GM20431 (cell line): Measurements from ENCODE around the gene TOLLIP.
"Not testable (repeated sequence)": the region's sequence is repeated elsewhere in the genome, so short reads cannot be mapped to it uniquely, and the experiment has no call there.

Experiments
- in situ Hi-C: fragments of 300-500 bp; cut with MseI, MboI; formaldehyde crosslinking; loops from one replicate; pipeline ENCODE4 v1.15.0; 2020; ENCODE audit warnings: low sequenced_read_pairs; ENCODE audit not compliant: unreplicated experiment

Gene TOLLIP

GRCh38 chr11:1344056-1344635 is 34.7 kb upstream of the TOLLIP start:
- in situ Hi-C loops, result no loop called here

GRCh38 chr11:1343391-1344055 is 34.1 kb upstream of the TOLLIP start:
- in situ Hi-C loops, result no loop called here

GRCh38 chr11:1342946-1343345 is 33.5 kb upstream of the TOLLIP start:
- in situ Hi-C loops, result no loop called here

GRCh38 chr11:1341928-1342524 is 32.6 kb upstream of the TOLLIP start:
- in situ Hi-C loops, result no loop called here

- in situ Hi-C loops, result not testable (repeated sequence)
Observed at GRCh38 chr11:1341226-1341625, 31.8 kb upstream of the TOLLIP start.

GRCh38 chr11:1340111-1340510 is 30.7 kb upstream of the TOLLIP start:
- in situ Hi-C loops, result no loop called here

- in situ Hi-C loops, result no loop called here
Observed at GRCh38 chr11:1339066-1339675, 29.7 kb upstream of the TOLLIP start.

GRCh38 chr11:1338201-1339065 is 29.0 kb upstream of the TOLLIP start:
- in situ Hi-C loops, result no loop called here

GRCh38 chr11:1337647-1338007 is 28.2 kb upstream of the TOLLIP start:
- in situ Hi-C loops, result no loop called here

- in situ Hi-C loops, result no loop called here
Observed at GRCh38 chr11:1336836-1337646, 27.6 kb upstream of the TOLLIP start.

- in situ Hi-C loops, result no loop called here
Observed at GRCh38 chr11:1335811-1336761, 26.7 kb upstream of the TOLLIP start.

- in situ Hi-C loops, result no loop called here
Observed at GRCh38 chr11:1335264-1335810, 25.9 kb upstream of the TOLLIP start.

- in situ Hi-C loops, result no loop called here
Observed at GRCh38 chr11:1333860-1334259, 24.4 kb upstream of the TOLLIP start.

GRCh38 chr11:1333091-1333772 is 23.8 kb upstream of the TOLLIP start:
- in situ Hi-C loops, result no loop called here

GRCh38 chr11:1330473-1330872 is 21.0 kb upstream of the TOLLIP start:
- in situ Hi-C loops, result no loop called here

- in situ Hi-C loops, result no loop called here
Observed at GRCh38 chr11:1327064-1327460, 17.6 kb upstream of the TOLLIP start.

GRCh38 chr11:1326435-1327063 is 17.1 kb upstream of the TOLLIP start:
- in situ Hi-C loops, result no loop called here
